ENCODE data around the gene ATP5F1B.

Gene ATP5F1B

GRCh38 chr12:56630180-56630632, 15.6 kb downstream of the ATP5F1B start, which contains the start of gene BAZ2A:
TSS of gene BAZ2A (minus strand) at chr12:56630326. CDS start at chr12:56617530, 12,796 bp downstream.
- intact Hi-C loops (cut with DNase I) = loop anchor here (10.0 kb wide), 1 partner anchor 95 kb away; the partner anchor contains the start of gene NACA
- DNase-seq = peak; percentile 92 to 99 (median 97)

- DNase-seq = peak in 36 of 42 donors; percentile 18 to 73 (median 45)
Measured at GRCh38 chr12:56629459-56630179, 16.2 kb downstream of the ATP5F1B start.

GRCh38 chr12:56628671-56629458, 16.9 kb downstream of the ATP5F1B start:
- intact Hi-C loops (cut with DNase I) = no loop called here

More at GRCh38 chr12:56629459-56630179, 16.2 kb downstream of the ATP5F1B start:
- intact Hi-C loops (cut with DNase I) = loop anchor here (10.0 kb wide), 1 partner anchor 95 kb away; the partner anchor contains the start of gene NACA

GRCh38 chr12:56626701-56627100, 19.1 kb downstream of the ATP5F1B start:
- intact Hi-C loops (cut with DNase I) = no loop called here
- no peak for DNase-seq

More at GRCh38 chr12:56628671-56629458, 16.9 kb downstream of the ATP5F1B start:
- peak; percentile 35 to 88 (median 69) for DNase-seq

- DNase-seq = no peak
- intact Hi-C loops (cut with DNase I) = no loop called here
Measured at GRCh38 chr12:56622535-56622934, 23.2 kb downstream of the ATP5F1B start.

GRCh38 chr12:56616925-56617324, 28.9 kb downstream of the ATP5F1B start:
- intact Hi-C loops (cut with DNase I) = no loop called here
- DNase-seq = no peak

GRCh38 chr12:56616244-56616643, 29.5 kb downstream of the ATP5F1B start:
- DNase-seq = no peak
- intact Hi-C loops (cut with DNase I) = no loop called here

GRCh38 chr12:56614627-56615026, 31.2 kb downstream of the ATP5F1B start:
- DNase-seq = peak in 14 of 42 donors; percentile 17 to 70 (median 35)
- intact Hi-C loops (cut with DNase I) = no loop called here

GRCh38 chr12:56604355-56604754, 41.4 kb downstream of the ATP5F1B start:
- intact Hi-C loops (cut with DNase I) = no loop called here
- no peak for DNase-seq

- intact Hi-C loops (cut with DNase I) = no loop called here
- no peak for DNase-seq
Measured at GRCh38 chr12:56602239-56602638, 43.5 kb downstream of the ATP5F1B start.

- DNase-seq = no peak
- intact Hi-C loops (cut with DNase I) = no loop called here
Measured at GRCh38 chr12:56601503-56601902, 44.3 kb downstream of the ATP5F1B start.

- intact Hi-C loops (cut with DNase I) = no loop called here
- no peak for DNase-seq
Measured at GRCh38 chr12:56600753-56601152, 45.0 kb downstream of the ATP5F1B start.

GRCh38 chr12:56599797-56600196, 46.0 kb downstream of the ATP5F1B start:
- intact Hi-C loops (cut with DNase I) = no loop called here
- DNase-seq = no peak

- no peak for DNase-seq
- intact Hi-C loops (cut with DNase I) = no loop called here
Measured at GRCh38 chr12:56599041-56599440, 46.7 kb downstream of the ATP5F1B start.

- intact Hi-C loops (cut with DNase I) = no loop called here
- no peak for DNase-seq
Measured at GRCh38 chr12:56596815-56597214, 49.0 kb downstream of the ATP5F1B start.

- peak in 41 of 42 donors; percentile 18 to 76 (median 48) for DNase-seq
Measured at GRCh38 chr12:56593909-56594621, 51.7 kb downstream of the ATP5F1B start.

GRCh38 chr12:56591961-56592360, 53.8 kb downstream of the ATP5F1B start:
- intact Hi-C loops (cut with DNase I) = no loop called here
- DNase-seq = no peak

More at GRCh38 chr12:56593909-56594621, 51.7 kb downstream of the ATP5F1B start:
- intact Hi-C loops (cut with DNase I) = no loop called here

- DNase-seq = no peak
- intact Hi-C loops (cut with DNase I) = no loop called here
Measured at GRCh38 chr12:56591126-56591525, 54.7 kb downstream of the ATP5F1B start.

GRCh38 chr12:56590237-56590830, 55.5 kb downstream of the ATP5F1B start:
- DNase-seq = no peak
- intact Hi-C loops (cut with DNase I) = no loop called here

Data from head of caudate nucleus (tissue), 42 donors.